Gastroesophageal sphincter (tissue), 4 donors: Measurements from ENCODE around the gene SULT1E1. TPM values are rescaled to one million over a fixed set of nuclear protein-coding genes. Genes with fewer than 3 reads are reported as not detected.

ENCODE experiments used
- ATAC-seq: fragments of 150-250 bp; one replicate; pipeline ENCODE4 v1.9.1; 2016; ENCODE audit warnings: mild to moderate bottlenecking, moderate library complexity
- H3K27ac ChIP-seq, 4 donors: fragments of 200-600 bp; sonication (generic) in 3 of 4; 1 replicate in 3 of 4; 2 replicates in 1 of 4; pipeline ENCODE4 v1.5.1; 2016 to 2019
- H3K27me3 ChIP-seq: fragments of 200-600 bp; sonication (generic); one replicate; pipeline ENCODE4 v1.5.1; 2019
- H3K36me3 ChIP-seq, 2 donors: fragments of 200-600 bp; sonication (generic); one replicate each; pipeline ENCODE4 v1.5.1; 2019; ENCODE audit warnings: control low read depth in 1 of 2
- H3K4me1 ChIP-seq, 3 donors: fragments of 200-600 bp; sonication (generic); 1 replicate in 2 of 3; 2 replicates in 1 of 3; pipeline ENCODE4 v1.5.1; 2016 to 2019; ENCODE audit warnings: control low read depth in 2 of 3
- H3K4me3 ChIP-seq, 2 donors: fragments of 200-600 bp; sonication (generic); one replicate each; pipeline ENCODE4 v1.5.1; 2019; ENCODE audit warnings: mild to moderate bottlenecking in 1 of 2, moderate library complexity in 1 of 2
- H3K9me3 ChIP-seq, 3 donors: fragments of 200-600 bp; sonication (generic); one replicate each; pipeline ENCODE4 v1.5.1; 2017 to 2019; ENCODE audit warnings: control low read depth in 2 of 3
- EP300 ChIP-seq: sonication (generic); formaldehyde crosslinking; IDR thresholded peaks from one replicate; pipeline ENCODE4 v1.6.1; 2017; ENCODE audit warnings: antibody characterized with exemption, mild to moderate bottlenecking
- POLR2A ChIP-seq, 2 donors: fragments of 450-650 bp; IDR thresholded peaks; one replicate each; pipeline ENCODE4 v1.6.1; 2017; ENCODE audit warnings: antibody characterized with exemption in 2 of 2, mild to moderate bottlenecking in 2 of 2, moderate library complexity in 1 of 2
- POLR2AphosphoS5 ChIP-seq: sonication (generic); formaldehyde crosslinking; IDR thresholded peaks from one replicate; pipeline ENCODE4 v1.6.1; 2017; ENCODE audit warnings: antibody characterized with exemption
- WGBS, 2 donors: methylation state at CpG; one replicate each; pipeline ENCODE4 v1.1.5; 2018; ENCODE audit warnings: low coverage in 1 of 2; 5-methylcytosine and 5-hydroxymethylcytosine counted together
- total RNA-seq, 4 donors: library from RNA; depleted of rRNA; stranded (reverse); fragments of >200 nt; gene quantifications; one replicate each; pipeline ENCODE4 v1.1.0, GENCODE V29; 2016
- TF ChIP-seq, protein P1 (sequence below), 4 experiments: fragments of 200-600 bp in 2 of 4; fragments of 450-650 bp in 2 of 4; sonication (generic) in 1 of 4; IDR thresholded peaks; one replicate each; pipeline ENCODE4 v1.5.1; 2017 to 2019; ENCODE audit warnings: antibody characterized with exemption in 4 of 4, mild to moderate bottlenecking in 2 of 4, moderate library complexity in 2 of 4

SULT1E1 gene
- total RNA-seq, 4 donors from 2014 or later, result not detected

DNA sequence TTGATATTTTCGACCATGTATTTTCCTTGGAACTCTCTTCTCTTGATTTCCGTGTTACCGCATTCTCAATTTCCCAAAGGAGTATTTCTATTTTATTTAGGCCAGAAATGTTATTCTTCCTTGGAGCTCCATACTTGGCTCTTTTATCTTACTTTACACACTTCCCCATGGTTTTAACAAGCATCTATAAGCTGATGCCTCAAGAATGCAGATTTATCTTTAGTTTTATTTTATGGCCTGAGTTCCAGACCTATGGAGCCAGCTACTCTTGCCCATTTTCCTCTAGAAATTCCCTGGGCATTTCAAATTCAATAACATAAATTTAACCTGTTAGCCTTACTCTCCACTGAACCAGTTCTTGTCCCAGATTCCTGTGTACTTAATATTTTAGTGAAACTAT, 43.7 kb downstream of the SULT1E1 start:
- WGBS, 2 donors, result 77 to 80% methylated on average over 3 of the region's 3 CpGs

DNA sequence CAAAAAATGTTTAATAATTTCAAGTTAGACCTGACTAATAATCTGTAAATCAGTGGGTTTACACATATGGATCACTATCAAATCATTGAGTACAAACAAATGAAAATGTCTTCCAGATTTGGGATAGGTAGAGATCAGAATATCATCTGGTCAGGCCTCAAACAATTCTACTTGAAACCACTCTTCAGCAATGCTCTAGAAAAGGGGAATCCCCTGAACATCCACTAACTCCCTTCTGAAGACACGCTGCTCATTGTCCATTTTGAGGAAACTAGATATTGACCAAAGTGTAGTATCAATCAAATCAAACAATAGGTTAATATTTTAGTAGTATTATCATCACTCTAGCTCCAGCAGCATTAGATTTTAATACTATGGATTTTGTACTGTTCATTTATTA, 46.3 kb downstream of the SULT1E1 start:
- Histone ChIP-seq H3K9me3 (no peaks in the 10 kb centered on the region), H3K36me3 (no peaks in the 10 kb centered on the region), H3K4me1 (no peaks in the 10 kb centered on the region), H3K4me3 (no peak overlapping the region), H3K27me3 (no peaks in the 10 kb centered on the region), H3K27ac (no peak overlapping the region)
- no peak for ATAC-seq
- TF ChIP-seq POLR2A (IDR thresholded peaks at IDR 0.05) (no peak), EP300 (no peak), POLR2AphosphoS5 (no peak)
- TF ChIP-seq, protein P1, sequence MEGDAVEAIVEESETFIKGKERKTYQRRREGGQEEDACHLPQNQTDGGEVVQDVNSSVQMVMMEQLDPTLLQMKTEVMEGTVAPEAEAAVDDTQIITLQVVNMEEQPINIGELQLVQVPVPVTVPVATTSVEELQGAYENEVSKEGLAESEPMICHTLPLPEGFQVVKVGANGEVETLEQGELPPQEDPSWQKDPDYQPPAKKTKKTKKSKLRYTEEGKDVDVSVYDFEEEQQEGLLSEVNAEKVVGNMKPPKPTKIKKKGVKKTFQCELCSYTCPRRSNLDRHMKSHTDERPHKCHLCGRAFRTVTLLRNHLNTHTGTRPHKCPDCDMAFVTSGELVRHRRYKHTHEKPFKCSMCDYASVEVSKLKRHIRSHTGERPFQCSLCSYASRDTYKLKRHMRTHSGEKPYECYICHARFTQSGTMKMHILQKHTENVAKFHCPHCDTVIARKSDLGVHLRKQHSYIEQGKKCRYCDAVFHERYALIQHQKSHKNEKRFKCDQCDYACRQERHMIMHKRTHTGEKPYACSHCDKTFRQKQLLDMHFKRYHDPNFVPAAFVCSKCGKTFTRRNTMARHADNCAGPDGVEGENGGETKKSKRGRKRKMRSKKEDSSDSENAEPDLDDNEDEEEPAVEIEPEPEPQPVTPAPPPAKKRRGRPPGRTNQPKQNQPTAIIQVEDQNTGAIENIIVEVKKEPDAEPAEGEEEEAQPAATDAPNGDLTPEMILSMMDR (IDR thresholded peaks at IDR 0.05), result no peak
- whole genome bisulfite sequencing, 2 donors, result 83 to 89% methylated on average over 1 of the region's 1 CpG

More for the DNA sequence above, 43.7 kb downstream of the SULT1E1 start:
- Histone ChIP-seq H3K4me1 (no peaks in the 10 kb centered on the region), H3K9me3 (no peaks in the 10 kb centered on the region), H3K27me3 (no peaks in the 10 kb centered on the region), H3K4me3 (no peak overlapping the region), H3K27ac (no peak overlapping the region), H3K36me3 (no peaks in the 10 kb centered on the region)
- no peak for ATAC-seq
- TF ChIP-seq, protein P1 (IDR thresholded peaks at IDR 0.05), result no peak
- TF ChIP-seq EP300 (no peak), POLR2A (IDR thresholded peaks at IDR 0.05) (no peak), POLR2AphosphoS5 (no peak)

DNA sequence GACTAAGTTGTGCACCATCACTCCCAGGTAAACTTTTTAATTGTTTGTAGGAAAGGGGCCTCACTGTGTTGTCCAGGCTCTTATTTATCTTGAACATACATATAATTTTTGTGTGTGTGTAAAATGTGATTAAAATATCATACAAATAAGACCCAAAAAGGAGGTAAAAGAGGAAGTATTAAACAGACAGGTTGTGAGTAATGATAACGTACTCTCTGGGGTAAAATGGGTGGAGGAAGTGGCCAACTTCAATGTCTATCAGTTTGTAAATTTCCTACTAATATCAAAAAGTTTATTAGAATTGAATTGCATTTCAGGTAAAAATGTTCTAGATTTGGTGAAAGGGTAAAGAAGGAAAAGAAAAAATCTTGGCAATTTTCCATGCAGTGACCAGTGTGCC, 48.8 kb downstream of the SULT1E1 start:
- no peaks in the 10 kb centered on the region for H3K9me3 ChIP-seq
- TF ChIP-seq, protein P1 (IDR thresholded peaks at IDR 0.05), result no peak
- TF ChIP-seq POLR2A (IDR thresholded peaks at IDR 0.05), result no peak
- TF ChIP-seq EP300, result no peak
- TF ChIP-seq POLR2AphosphoS5, result no peak
- H3K4me3 ChIP-seq, result no peak overlapping the region
- no peaks in the 10 kb centered on the region for H3K27me3 ChIP-seq
- H3K36me3 ChIP-seq, result no peaks in the 10 kb centered on the region
- WGBS, 2 donors, result 80 to 88% methylated on average over 1 of the region's 1 CpG
- H3K27ac ChIP-seq, result no peak overlapping the region
- ATAC-seq, result no peak
- no peaks in the 10 kb centered on the region for H3K4me1 ChIP-seq

DNA sequence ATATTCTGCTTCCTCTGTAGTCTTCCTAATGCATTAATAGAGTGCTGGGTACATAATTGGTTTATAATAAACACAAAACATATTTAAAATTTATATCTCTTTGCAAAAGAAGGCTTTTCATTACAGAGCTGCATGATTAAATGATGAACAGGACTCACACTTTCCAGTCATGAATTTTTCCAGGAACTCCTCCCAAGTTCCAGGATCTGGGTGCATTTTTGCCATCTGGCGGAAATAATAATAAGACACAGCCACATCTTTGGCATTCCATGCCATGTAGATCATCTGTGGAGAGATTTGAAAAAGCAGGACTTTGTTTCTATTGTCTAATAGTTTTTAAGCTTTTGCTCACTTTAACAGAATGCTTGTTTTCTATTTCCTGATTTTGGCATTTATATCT, 59.3 kb downstream of the SULT1E1 start:
- H3K36me3 ChIP-seq, result no peaks in the 10 kb centered on the region
- TF ChIP-seq POLR2AphosphoS5 (no peak), POLR2A (IDR thresholded peaks at IDR 0.05) (no peak), EP300 (no peak)
- TF ChIP-seq, protein P1 (IDR thresholded peaks at IDR 0.05), result no peak
- peaks cover 0 to 7% (median 0%) of the 10 kb centered on the region in 3 donors for H3K9me3 ChIP-seq
- no peak for ATAC-seq
- WGBS, 2 donors, result 75 to 89% methylated on average over 1 of the region's 1 CpG
- no peaks in the 10 kb centered on the region for H3K4me1 ChIP-seq
- no peak overlapping the region for H3K27ac ChIP-seq
- no peak overlapping the region for H3K4me3 ChIP-seq
- H3K27me3 ChIP-seq, result no peaks in the 10 kb centered on the region

DNA sequence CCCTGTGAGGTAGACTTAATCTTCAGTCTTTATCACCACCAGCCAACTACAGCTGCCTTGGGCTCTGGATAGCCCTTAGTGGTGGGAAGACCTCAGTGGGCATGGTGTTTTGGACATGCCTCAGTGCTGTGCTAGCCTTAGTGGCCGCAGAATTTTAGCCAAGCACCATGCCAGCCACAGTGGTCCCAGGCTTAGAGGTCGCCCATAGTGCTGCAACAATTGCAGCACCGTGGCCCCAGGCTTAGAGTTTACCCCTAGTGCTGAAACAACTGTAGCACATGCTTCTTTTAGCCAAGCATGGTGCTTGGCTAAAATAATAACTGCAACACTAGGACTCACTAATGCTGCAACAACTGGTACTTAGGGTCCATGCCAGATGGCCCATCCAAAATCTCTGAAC, 60.6 kb downstream of the SULT1E1 start:
- 67% methylated on average over 1 of the region's 3 CpGs; no CpG with 5 or more reads in 1 of the 2 donors for WGBS, 2 donors
- Histone ChIP-seq H3K27ac (no peak overlapping the region), H3K9me3 (peaks cover 0 to 7% (median 0%) of the 10 kb centered on the region in 3 donors), H3K4me1 (no peaks in the 10 kb centered on the region), H3K27me3 (no peaks in the 10 kb centered on the region), H3K36me3 (no peaks in the 10 kb centered on the region), H3K4me3 (no peak overlapping the region)
- TF ChIP-seq POLR2AphosphoS5 (no peak), EP300 (no peak), POLR2A (IDR thresholded peaks at IDR 0.05) (no peak)
- TF ChIP-seq, protein P1 (IDR thresholded peaks at IDR 0.05), result no peak
- no peak for ATAC-seq
